ENCODE data around the gene CHADL. TPM values are rescaled to one million over a fixed set of nuclear protein-coding genes. Genes with fewer than 3 reads are reported as not detected.
"Not testable (repeated sequence)": the region's sequence is repeated elsewhere in the genome, so short reads cannot be mapped to it uniquely, and the experiment has no call there.

CHADL gene
- polyA plus RNA-seq, 3 donors: 4.3 to 5.2 (median 4.9) TPM

- no peak for DNase-seq
These were observed 56.1 kb downstream of the CHADL start for GRCh38 chr22:41184679-41185078.

- DNase-seq: no peak
These were observed 59.1 kb downstream of the CHADL start for GRCh38 chr22:41181349-41182241.

- no peak for DNase-seq
These were observed 59.8 kb downstream of the CHADL start for GRCh38 chr22:41180926-41181325.

- DNase-seq: not testable (repeated sequence)
These were observed 60.4 kb downstream of the CHADL start for GRCh38 chr22:41180362-41180761.

Other genes starting within 250 kb of the CHADL start
- gene EP300, start 148.3 kb downstream of the CHADL start, polyA plus RNA-seq (ENCODE audit: insufficient read length in 3 of 3): 10 to 100 TPM; 55.3 to 78.4 (median 72.0) TPM
- 10 to 100 TPM; 27.6 to 28.9 (median 28.6) TPM for gene L3MBTL2, start 35.6 kb downstream of the CHADL start, polyA plus RNA-seq (ENCODE audit: insufficient read length in 3 of 3)
- gene RANGAP1, start 45.3 kb upstream of the CHADL start, polyA plus RNA-seq (ENCODE audit: insufficient read length in 3 of 3): 10 to 100 TPM; 59.1 to 62.9 (median 61.2) TPM
- 100 to 1,000 TPM in 1 of 3 donors, 10 to 100 TPM in 2; 93.3 to 102 (median 96.9) TPM for gene ZC3H7B, start 60.6 kb upstream of the CHADL start, polyA plus RNA-seq (ENCODE audit: insufficient read length in 3 of 3)
- 10 to 100 TPM; 14.4 to 18.5 (median 17.8) TPM for gene TEF, start 141.0 kb upstream of the CHADL start, polyA plus RNA-seq (ENCODE audit: insufficient read length in 3 of 3)
- 10 to 100 TPM; 54.5 to 60.6 (median 56.1) TPM for gene TOB2, start 205.9 kb upstream of the CHADL start, polyA plus RNA-seq (ENCODE audit: insufficient read length in 3 of 3)
- gene PHF5A, start 227.8 kb upstream of the CHADL start, polyA plus RNA-seq (ENCODE audit: insufficient read length in 3 of 3): 10 to 100 TPM; 50.2 to 59.2 (median 54.1) TPM
- gene ACO2, start 228.2 kb upstream of the CHADL start, polyA plus RNA-seq (ENCODE audit: insufficient read length in 3 of 3): 100 to 1,000 TPM; 145 to 165 (median 150) TPM